ENCODE results near the gene MPDZ. TPM values are rescaled to one million over a fixed set of nuclear protein-coding genes. Genes with fewer than 3 reads are reported as not detected.

Gene MPDZ
- total RNA-seq, 1 experiment from 2014 or later: 16.6 TPM

GRCh38 chr9:13163946-13164345, 115.5 kb downstream of the MPDZ start:
- in situ Hi-C loops (cut with HindIII; ENCODE audit: low pct_unique_long_range_greater_than_20kb, low sequenced_read_pairs): no loop called here

GRCh38 chr9:13163287-13163686, 116.2 kb downstream of the MPDZ start:
- intact Hi-C loops (cut with micrococcal nuclease; ENCODE audit: unreplicated experiment): no loop called here
- TF ChIP-seq TCF7L2 (IDR thresholded peaks at IDR 0.05; ENCODE audit: low read depth, low read length) (no peak), CTCF (IDR thresholded peaks at IDR 0.05) (no peak), POLR2AphosphoS5 (IDR thresholded peaks at IDR 0.05; ENCODE audit: low read depth, low read length) (no peak), REST (IDR thresholded peaks at IDR 0.05; ENCODE audit: insufficient read depth in 1 of 2, low read depth in 2 of 2, low read length in 1 of 2) (no peak), SIN3A (IDR thresholded peaks at IDR 0.05; ENCODE audit: borderline replicate concordance, insufficient read depth, low read depth, low read length) (no peak)
- Histone ChIP-seq H3K4me1 (ENCODE audit: control insufficient read depth, insufficient read depth, low read length) (no peaks in the 10 kb centered on the region), H3K27me3 (ENCODE audit: control insufficient read depth, insufficient read depth, low read length) (no peaks in the 10 kb centered on the region), H3K4me3 (ENCODE audit: low read depth in 2 of 2, low read length in 2 of 2) (no peak overlapping the region), H3K27ac (ENCODE audit: low read length) (no peak overlapping the region), H3K36me3 (ENCODE audit: control insufficient read depth, insufficient read depth, low read length) (no peaks in the 10 kb centered on the region), H3K9me3 (ENCODE audit: control insufficient read depth, insufficient read depth, low read depth, low read length) (no peaks in the 10 kb centered on the region)
- in situ Hi-C loops (cut with HindIII; ENCODE audit: low pct_unique_long_range_greater_than_20kb, low sequenced_read_pairs): no loop called here
- DNase-seq (ENCODE audit: low read depth, low spot score) (no peak), ATAC-seq (no peak)
- POLR2A ChIA-PET: no interaction called here
- CTCF ChIA-PET: no interaction called here
- no TSS peak for BruUV-seq (replicated peaks)

More at GRCh38 chr9:13163946-13164345, 115.5 kb downstream of the MPDZ start:
- ATAC-seq (no peak), DNase-seq (ENCODE audit: low read depth, low spot score) (no peak)
- TF ChIP-seq REST (IDR thresholded peaks at IDR 0.05; ENCODE audit: insufficient read depth in 1 of 2, low read depth in 2 of 2, low read length in 1 of 2): no peak
- no peak for TF ChIP-seq SIN3A (IDR thresholded peaks at IDR 0.05; ENCODE audit: borderline replicate concordance, insufficient read depth, low read depth, low read length)
- no peak for TF ChIP-seq POLR2AphosphoS5 (IDR thresholded peaks at IDR 0.05; ENCODE audit: low read depth, low read length)
- no peak for TF ChIP-seq TCF7L2 (IDR thresholded peaks at IDR 0.05; ENCODE audit: low read depth, low read length)
- TF ChIP-seq CTCF (IDR thresholded peaks at IDR 0.05): no peak
- Histone ChIP-seq H3K36me3 (ENCODE audit: control insufficient read depth, insufficient read depth, low read length) (no peaks in the 10 kb centered on the region), H3K4me1 (ENCODE audit: control insufficient read depth, insufficient read depth, low read length) (no peaks in the 10 kb centered on the region), H3K27ac (ENCODE audit: low read length) (no peak overlapping the region), H3K9me3 (ENCODE audit: control insufficient read depth, insufficient read depth, low read depth, low read length) (no peaks in the 10 kb centered on the region), H3K4me3 (ENCODE audit: low read depth in 2 of 2, low read length in 2 of 2) (no peak overlapping the region), H3K27me3 (ENCODE audit: control insufficient read depth, insufficient read depth, low read length) (no peaks in the 10 kb centered on the region)
- ChIA-PET CTCF (no interaction called here), POLR2A (no interaction called here)
- intact Hi-C loops (cut with micrococcal nuclease; ENCODE audit: unreplicated experiment): no loop called here
- BruUV-seq (replicated peaks): no TSS peak
